Fibroblast of skin of back (primary cell): ENCODE data around the gene MET.
A peak's percentile ranks its signal among the peaks of the same experiment; 100 is the strongest.

ENCODE experiments used
- DNase-seq: peaks from one replicate; pipeline ENCODE4 v3.0.0-alpha.2; 2013

The MET gene

GRCh38 chr7:116786791-116787443, 114.9 kb downstream of the MET start:
- peak; percentile 42 for DNase-seq

- DNase-seq = no peak
Observed at GRCh38 chr7:116787881-116788280, 115.9 kb downstream of the MET start.

GRCh38 chr7:116788572-116789197, 116.7 kb downstream of the MET start:
- no peak for DNase-seq

- DNase-seq = no peak
Observed at GRCh38 chr7:116790025-116790424, 118.0 kb downstream of the MET start.

GRCh38 chr7:116792813-116793212, 120.8 kb downstream of the MET start:
- no peak for DNase-seq

- DNase-seq = no peak
Observed at GRCh38 chr7:116793795-116794340, 121.9 kb downstream of the MET start.

GRCh38 chr7:116796471-116796870, 124.5 kb downstream of the MET start:
- DNase-seq = no peak

GRCh38 chr7:116797612-116798011, 125.6 kb downstream of the MET start:
- DNase-seq = no peak

- no peak for DNase-seq
Observed at GRCh38 chr7:116798232-116798631, 126.2 kb downstream of the MET start.

GRCh38 chr7:116799916-116800315, 127.9 kb downstream of the MET start:
- DNase-seq = no peak

GRCh38 chr7:116800594-116800993, 128.6 kb downstream of the MET start:
- no peak for DNase-seq

- peak; percentile 93 for DNase-seq
Observed at GRCh38 chr7:116801092-116801710, 129.2 kb downstream of the MET start.

- peak; percentile 89 for DNase-seq
Observed at GRCh38 chr7:116802144-116802745, 130.2 kb downstream of the MET start.

GRCh38 chr7:116802746-116803152, 130.8 kb downstream of the MET start:
- DNase-seq = peak; percentile 71

GRCh38 chr7:116804471-116804870, 132.5 kb downstream of the MET start:
- no peak for DNase-seq

GRCh38 chr7:116805100-116805544, 133.1 kb downstream of the MET start:
- DNase-seq = no peak

- no peak for DNase-seq
Observed at GRCh38 chr7:116806046-116806944, 134.3 kb downstream of the MET start.

GRCh38 chr7:116807011-116807560, 135.1 kb downstream of the MET start:
- no peak for DNase-seq

GRCh38 chr7:116809636-116810266, 137.8 kb downstream of the MET start:
- peak; percentile 65 for DNase-seq

GRCh38 chr7:116810267-116811116, 138.5 kb downstream of the MET start:
- no peak for DNase-seq
